Astrocyte (in vitro differentiated cells and primary cell): ENCODE measurements around the gene NRIP2.

ENCODE experiments used
- CTCF ChIP-seq: IDR thresholded peaks from 2 replicates; pipeline ENCODE4 v1.5.1; 2011; ENCODE audit warnings: low read depth, mild to moderate bottlenecking, inconsistent platforms, low read length, moderate library complexity; ENCODE audit not compliant: insufficient read depth
- EZH2 ChIP-seq: IDR thresholded peaks from 2 replicates; pipeline ENCODE4 v1.6.1; 2012; ENCODE audit warnings: mild to moderate bottlenecking, low read length, inconsistent platforms; ENCODE audit not compliant: insufficient read depth

GRCh38 chr12:2820432-2820831, 14.4 kb downstream of the NRIP2 start:
- TF ChIP-seq CTCF (no peak), EZH2 (no peak)
